H1 (cell line): Measurements from ENCODE around the gene CST6. TPM values are rescaled to one million over a fixed set of nuclear protein-coding genes. Genes with fewer than 3 reads are reported as not detected.
A peak's percentile ranks its signal among the peaks of the same experiment; 100 is the strongest.

ENCODE experiments used
- E2F6 ChIP-seq: IDR thresholded peaks from 2 replicates; pipeline ENCODE4 v1.6.1; 2012; ENCODE audit warnings: inconsistent platforms
- EZH2 ChIP-seq: fragments of 200-600 bp; sonication (generic); IDR thresholded peaks from 2 replicates; pipeline ENCODE4 v1.7.1; 2012; ENCODE audit warnings: low read depth, mild to moderate bottlenecking, moderate library complexity, low read length, inconsistent platforms; ENCODE audit not compliant: severe bottlenecking
- GTF2F1 ChIP-seq: IDR thresholded peaks from 2 replicates; pipeline ENCODE4 v1.6.1; 2012; ENCODE audit warnings: low read depth, low read length, improper control_type of control experiment, borderline replicate concordance
- KDM4A ChIP-seq: IDR thresholded peaks from one replicate; pipeline ENCODE4 v1.7.1; 2012; ENCODE audit warnings: low read depth, mild to moderate bottlenecking, moderate library complexity, low read length, inconsistent platforms; ENCODE audit not compliant: severe bottlenecking
- RBBP5 ChIP-seq: IDR thresholded peaks from 2 replicates; pipeline ENCODE4 v1.7.1; 2012; ENCODE audit warnings: low read depth, mild to moderate bottlenecking, inconsistent platforms, low read length, moderate library complexity, borderline replicate concordance
- SUZ12 ChIP-seq: fragments of 200-600 bp; sonication (generic); IDR thresholded peaks from 2 replicates; pipeline ENCODE4 v1.6.1; 2012; ENCODE audit warnings: mild to moderate bottlenecking, inconsistent platforms, low read length, moderate library complexity, mixed read lengths
- YY1 ChIP-seq: IDR thresholded peaks from 2 replicates; pipeline ENCODE4 v1.6.1; 2011; ENCODE audit warnings: low read depth, mild to moderate bottlenecking, low read length
- polyA plus RNA-seq, 7 experiments: library from polyadenylated mRNA; depleted of rRNA in 3 of 7; stranded (reverse) in 5 of 7; unstranded in 2 of 7; fragments of >200 nt in 5 of 7; fragments of 200-250 nt in 2 of 7; gene quantifications; 1 replicate in 5 of 7; 2 replicates in 1 of 7; 4 replicates in 1 of 7; pipeline versions ENCODE4 v1.2.1 to v1.2.3, GENCODE V29; 2011 to 2013; ENCODE audit warnings: missing spikeins in 2 of 7, mixed read lengths in 2 of 7
- total RNA-seq: library from RNA; stranded (reverse); fragmentation: NEBNext Ultra II Directional; extraction: Animal tissue kit (Norgen Biotek cat#: 25700); gene quantifications from 2 replicates; pipeline ENCODE4 v1.2.1, GENCODE V29; 2021

CST6 gene
- total and polyA plus RNA-seq, 2 of the 8 experiments (the other 6 are each of a cell fraction or from before 2014, with no cell fraction given): 1.6 to 7.6 TPM

GRCh38 chr11:66011785-66012303 lies at the start of gene CST6 (continued):
- TF ChIP-seq E2F6 (peak; percentile 92), GTF2F1 (no peak), YY1 (0 out of 2 replicates have a peak, but pooled peaks have one; percentile 16), SUZ12 (peak; percentile 58; the same call in 1 of the 2 replicates), EZH2 (peak; percentile 50), KDM4A (peak; percentile 84), RBBP5 (peak; percentile 58; the same call in 1 of the 2 replicates)
